H1 (cell line): Measurements from ENCODE around the gene OR2J2. TPM values are rescaled to one million over a fixed set of nuclear protein-coding genes. Genes with fewer than 3 reads are reported as not detected.

Experiments used
- JUN ChIP-seq: IDR thresholded peaks from 2 replicates; pipeline ENCODE4 v1.6.1; 2011; ENCODE audit warnings: low read depth, mild to moderate bottlenecking, improper control_type of control experiment, low read length
- RBBP5 ChIP-seq: IDR thresholded peaks from 2 replicates; pipeline ENCODE4 v1.7.1; 2012; ENCODE audit warnings: low read depth, mild to moderate bottlenecking, inconsistent platforms, low read length, moderate library complexity, borderline replicate concordance
- TAF7 ChIP-seq: optimal IDR thresholded peaks from 2 replicates; pipeline ENCODE3; 2011; ENCODE audit warnings: low read depth, mild to moderate bottlenecking, inconsistent platforms, low read length, moderate library complexity, borderline replicate concordance
- polyA plus RNA-seq, 7 experiments: library from polyadenylated mRNA; depleted of rRNA in 3 of 7; stranded (reverse) in 5 of 7; unstranded in 2 of 7; fragments of >200 nt in 5 of 7; fragments of 200-250 nt in 2 of 7; gene quantifications; 1 replicate in 5 of 7; 2 replicates in 1 of 7; 4 replicates in 1 of 7; pipeline versions ENCODE4 v1.2.1 to v1.2.3, GENCODE V29; 2011 to 2013; ENCODE audit warnings: missing spikeins in 2 of 7, mixed read lengths in 2 of 7
- total RNA-seq: library from RNA; stranded (reverse); fragmentation: NEBNext Ultra II Directional; extraction: Animal tissue kit (Norgen Biotek cat#: 25700); gene quantifications from 2 replicates; pipeline ENCODE4 v1.2.1, GENCODE V29; 2021

The OR2J2 gene
- total and polyA plus RNA-seq, 2 of the 8 experiments (the other 6 are each of a cell fraction or from before 2014, with no cell fraction given), result not detected

DNA sequence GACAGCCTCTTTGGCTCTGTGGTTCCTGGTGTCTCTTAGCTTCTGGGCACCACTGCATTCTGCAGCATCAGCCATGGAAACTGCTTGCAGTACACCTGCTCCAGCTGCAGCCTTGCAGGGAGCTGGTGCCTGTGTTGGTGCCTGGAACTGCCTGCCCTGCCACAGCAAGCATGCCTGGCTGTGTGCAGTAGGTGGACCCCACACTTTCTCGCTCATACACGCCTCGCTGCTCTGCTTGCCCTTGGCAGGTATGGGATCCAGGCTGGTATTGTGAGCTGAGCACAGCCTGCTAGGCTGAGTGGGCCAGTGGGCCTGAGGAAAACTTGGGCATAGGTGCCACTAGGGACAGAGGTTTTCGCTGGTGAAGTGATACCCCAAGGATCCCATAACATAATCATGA lies 40.1 kb upstream of the OR2J2 start (continued):
- no peak for TF ChIP-seq RBBP5
- TF ChIP-seq TAF7, result no peak
- no peak for TF ChIP-seq JUN
